ENCODE results near the gene TBC1D9. TPM values are rescaled to one million over a fixed set of nuclear protein-coding genes. Genes with fewer than 3 reads are reported as not detected.

Gene TBC1D9
- total RNA-seq, 1 donor from 2014 or later = 34.1 TPM

- Mint-ChIP-seq H3K9me3 (no peaks in the 10 kb centered on the region), H3K27me3 (no peaks in the 10 kb centered on the region), H3K4me3 (no peak overlapping the region), H3K36me3 (peaks cover 11% of the 10 kb centered on the region), H3K4me1 (ENCODE audit: unreplicated experiment) (peaks cover 39% of the 10 kb centered on the region), H3K27ac (peak overlapping the region; percentile 80)
- DNase-seq (ENCODE audit: extremely low spot score, unreplicated experiment) = no peak
- TF ChIP-seq, protein P1, sequence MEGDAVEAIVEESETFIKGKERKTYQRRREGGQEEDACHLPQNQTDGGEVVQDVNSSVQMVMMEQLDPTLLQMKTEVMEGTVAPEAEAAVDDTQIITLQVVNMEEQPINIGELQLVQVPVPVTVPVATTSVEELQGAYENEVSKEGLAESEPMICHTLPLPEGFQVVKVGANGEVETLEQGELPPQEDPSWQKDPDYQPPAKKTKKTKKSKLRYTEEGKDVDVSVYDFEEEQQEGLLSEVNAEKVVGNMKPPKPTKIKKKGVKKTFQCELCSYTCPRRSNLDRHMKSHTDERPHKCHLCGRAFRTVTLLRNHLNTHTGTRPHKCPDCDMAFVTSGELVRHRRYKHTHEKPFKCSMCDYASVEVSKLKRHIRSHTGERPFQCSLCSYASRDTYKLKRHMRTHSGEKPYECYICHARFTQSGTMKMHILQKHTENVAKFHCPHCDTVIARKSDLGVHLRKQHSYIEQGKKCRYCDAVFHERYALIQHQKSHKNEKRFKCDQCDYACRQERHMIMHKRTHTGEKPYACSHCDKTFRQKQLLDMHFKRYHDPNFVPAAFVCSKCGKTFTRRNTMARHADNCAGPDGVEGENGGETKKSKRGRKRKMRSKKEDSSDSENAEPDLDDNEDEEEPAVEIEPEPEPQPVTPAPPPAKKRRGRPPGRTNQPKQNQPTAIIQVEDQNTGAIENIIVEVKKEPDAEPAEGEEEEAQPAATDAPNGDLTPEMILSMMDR (conservative IDR thresholded peaks at IDR 0.05) = no peak
Measured at GRCh38 chr4:140729344-140730049, 26.7 kb downstream of the TBC1D9 start.

DNA sequence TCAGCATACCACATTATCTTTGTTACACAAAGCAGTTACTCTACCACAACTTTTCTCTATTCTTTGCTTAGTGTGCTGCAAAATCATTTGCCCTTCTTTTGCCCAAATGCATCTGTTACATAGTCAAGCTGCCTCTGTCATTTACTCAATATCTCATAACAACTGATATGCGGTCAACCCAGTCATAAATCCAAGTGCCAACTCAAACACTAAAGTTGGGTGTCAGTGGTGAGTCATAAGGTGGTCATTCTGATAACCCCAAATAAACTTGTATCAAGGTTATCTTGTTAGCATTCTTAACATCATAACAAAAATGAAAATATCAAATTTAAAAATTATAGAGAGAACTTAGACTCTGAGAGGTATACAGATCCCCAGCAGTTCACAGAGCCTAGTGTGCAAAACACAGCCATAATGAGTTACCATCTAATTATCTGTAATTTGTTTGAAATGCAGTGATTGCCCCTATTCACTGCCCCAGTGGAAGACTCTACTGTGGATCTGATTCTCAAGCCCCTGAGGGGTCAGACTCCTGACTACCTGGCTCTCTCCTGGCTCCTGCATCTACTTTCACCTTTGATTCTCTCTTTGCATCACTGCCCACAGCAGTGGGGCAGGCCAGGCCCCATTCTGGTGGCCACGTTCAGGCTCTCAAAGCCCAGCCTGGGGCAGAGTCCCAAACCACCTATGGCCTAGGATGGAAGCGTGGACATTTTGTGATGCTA is 29.2 kb downstream of the TBC1D9 start:
- TF ChIP-seq, protein P1 (conservative IDR thresholded peaks at IDR 0.05) = no peak
- peak overlapping the region; percentile 83 for H3K27ac Mint-ChIP-seq
- H3K9me3 Mint-ChIP-seq = no peaks in the 10 kb centered on the region
- peaks cover 34% of the 10 kb centered on the region for H3K4me1 Mint-ChIP-seq (ENCODE audit: unreplicated experiment)
- no peaks in the 10 kb centered on the region for H3K27me3 Mint-ChIP-seq
- peaks cover 8% of the 10 kb centered on the region for H3K36me3 Mint-ChIP-seq
- no peak for DNase-seq (ENCODE audit: extremely low spot score, unreplicated experiment)
- no peak overlapping the region for H3K4me3 Mint-ChIP-seq

GRCh38 chr4:140725556-140725955 is 30.6 kb downstream of the TBC1D9 start:
- Mint-ChIP-seq H3K9me3 (no peaks in the 10 kb centered on the region), H3K27me3 (no peaks in the 10 kb centered on the region), H3K4me3 (no peak overlapping the region), H3K4me1 (ENCODE audit: unreplicated experiment) (peaks cover 47% of the 10 kb centered on the region), H3K27ac (no peak overlapping the region), H3K36me3 (peaks cover 12% of the 10 kb centered on the region)
- TF ChIP-seq, protein P1 (conservative IDR thresholded peaks at IDR 0.05) = no peak
- DNase-seq (ENCODE audit: extremely low spot score, unreplicated experiment) = no peak

- DNase-seq (ENCODE audit: extremely low spot score, unreplicated experiment) = no peak
- Mint-ChIP-seq H3K36me3 (peaks cover 12% of the 10 kb centered on the region), H3K27ac (no peak overlapping the region), H3K4me1 (ENCODE audit: unreplicated experiment) (peaks cover 41% of the 10 kb centered on the region), H3K4me3 (no peak overlapping the region), H3K9me3 (no peaks in the 10 kb centered on the region), H3K27me3 (no peaks in the 10 kb centered on the region)
- TF ChIP-seq, protein P1 (conservative IDR thresholded peaks at IDR 0.05) = no peak
Measured at GRCh38 chr4:140724760-140725159, 31.4 kb downstream of the TBC1D9 start.

- TF ChIP-seq, protein P1 (conservative IDR thresholded peaks at IDR 0.05) = no peak
- Mint-ChIP-seq H3K9me3 (no peaks in the 10 kb centered on the region), H3K27ac (peak overlapping the region; percentile 51), H3K36me3 (peaks cover 8% of the 10 kb centered on the region), H3K27me3 (no peaks in the 10 kb centered on the region), H3K4me3 (peak overlapping the region; percentile 14), H3K4me1 (ENCODE audit: unreplicated experiment) (peaks cover 52% of the 10 kb centered on the region)
- no peak for DNase-seq (ENCODE audit: extremely low spot score, unreplicated experiment)
Measured at GRCh38 chr4:140720387-140721304, 35.5 kb downstream of the TBC1D9 start.
